Hepatocyte (in vitro differentiated cells): ENCODE measurements around the gene ADPGK.

Source experiments
- CTCF ChIP-seq: fragments of 200-600 bp; sonication (generic); IDR thresholded peaks from 2 replicates; pipeline ENCODE4 v1.5.1; 2016; ENCODE audit warnings: antibody characterized with exemption, mild to moderate bottlenecking; ENCODE audit not compliant: poor library complexity
- EZH2 ChIP-seq: fragments of 200-600 bp; sonication (generic); IDR thresholded peaks from 2 replicates; pipeline ENCODE4 v1.6.1; 2016; ENCODE audit warnings: antibody characterized with exemption, mild to moderate bottlenecking, borderline replicate concordance
- EZH2phosphoT487 ChIP-seq: fragments of 200-600 bp; sonication (generic); IDR thresholded peaks from one replicate; pipeline ENCODE4 v1.6.1; 2018; ENCODE audit warnings: antibody characterized with exemption, mild to moderate bottlenecking, low read depth, moderate library complexity; ENCODE audit not compliant: unreplicated experiment, severe bottlenecking

GRCh38 chr15:72760590-72761260 lies 22.8 kb downstream of the ADPGK start:
- TF ChIP-seq CTCF (no peak), EZH2 (no peak), EZH2phosphoT487 (no peak)
